Left cardiac atrium (tissue), 4 donors: ENCODE data around the gene PNPLA5. TPM values are rescaled to one million over a fixed set of nuclear protein-coding genes. Genes with fewer than 3 reads are reported as not detected.

Experiments
- ATAC-seq, 2 donors: fragments of 200-7000 bp; cut with Tn5 transposase; one replicate each; pipeline ENCODE4 v1.9.1; 2020; ENCODE audit warnings: mild to moderate bottlenecking in 2 of 2, moderate library complexity in 2 of 2
- DNase-seq: peaks from one replicate; pipeline ENCODE4 v3.0.0-alpha.2; 2020
- intact Hi-C, 2 donors: fragments of 100-400 bp; cut with DNase I; formaldehyde crosslinking; loops; one replicate each; pipeline versions ENCODE4 v1.14.1 to v1.15.1; 2022 to 2023
- total RNA-seq, 2 donors: library from RNA; stranded (reverse); fragmentation: NEBNext Ultra II Directional; extraction: Animal tissue kit (Norgen Biotek cat#: 25700); gene quantifications; one replicate each; pipeline ENCODE4 v1.2.1, GENCODE V29; 2021
- donor health status: DM: no; HTN: yes; CAD: no.
- donor health status: DM: no; HTN: yes; CAD: no; lungs with severe emphysema.
- donor health status: DM: yes; HTN: yes; CAD: no.
- donor health status: Dilated cardiomyopathy.

The PNPLA5 gene
- total RNA-seq, 2 donors from 2014 or later: not detected

DNA sequence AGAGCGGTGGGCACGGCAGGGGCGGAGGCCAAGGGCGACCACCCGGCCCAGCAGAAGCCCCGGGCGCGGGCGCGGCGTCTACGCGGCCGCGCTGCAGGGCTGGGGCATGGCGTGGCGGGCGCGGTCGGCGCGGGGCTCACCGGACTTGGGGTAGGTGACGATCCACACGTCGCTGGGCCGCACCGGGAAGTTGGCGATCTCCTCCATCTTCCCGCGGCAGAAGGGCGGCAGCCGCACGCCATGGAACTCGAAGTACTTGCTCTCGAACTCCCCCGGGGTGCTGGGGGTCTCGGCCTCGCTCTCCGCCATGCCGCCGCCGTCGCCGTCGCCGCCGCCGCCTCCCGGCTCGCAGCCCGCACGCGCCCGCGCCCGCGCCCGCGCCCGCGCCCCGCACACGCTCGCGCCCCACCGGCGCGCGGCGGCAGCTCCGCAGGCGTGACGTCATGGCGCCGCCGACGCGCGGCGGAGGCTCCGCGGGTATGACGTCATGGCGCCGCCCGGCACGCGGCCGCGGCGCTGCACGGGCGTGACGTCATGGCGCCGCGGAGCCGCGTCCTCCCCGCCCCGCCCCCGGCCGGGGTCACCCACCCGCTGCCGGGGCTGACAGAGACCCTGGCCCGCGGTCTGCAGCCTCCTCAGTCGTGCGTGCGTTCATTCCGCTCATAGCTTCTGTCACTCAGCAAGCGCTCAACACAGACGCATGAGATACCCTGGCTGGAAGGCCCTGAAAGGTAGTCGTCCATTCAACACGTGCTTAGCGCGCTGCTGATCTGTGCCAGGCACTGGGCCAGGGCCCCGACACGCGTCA, 29.5 kb downstream of the PNPLA5 start, which contains the start of gene SULT4A1:
SULT4A1 (minus strand) TSS at position 440 of the 808 bp plus-strand sequence; CDS start at position 309, 131 bp downstream.
- DNase-seq (no peak), ATAC-seq (no peak)
- intact Hi-C loops: no loop called here

DNA sequence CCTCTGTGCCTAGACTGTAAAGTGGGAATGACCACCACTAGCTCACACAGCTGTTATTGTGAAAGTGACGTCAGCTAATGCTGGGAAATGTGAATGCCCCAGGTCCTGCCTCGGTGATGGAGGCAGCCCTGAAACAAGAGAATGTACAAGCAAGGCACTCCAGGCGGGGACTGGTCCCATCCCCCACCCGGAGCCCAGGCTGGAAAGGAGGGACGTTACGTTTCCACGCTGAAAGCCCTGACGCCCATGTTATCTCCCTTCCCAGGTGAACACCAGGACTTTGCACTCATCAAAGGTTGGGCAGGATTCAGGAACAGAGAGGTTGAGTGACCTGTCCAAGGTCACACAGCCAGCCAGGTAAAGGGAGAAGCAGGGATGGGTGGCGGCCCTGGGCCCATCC, 30.3 kb downstream of the PNPLA5 start:
- DNase-seq: no peak
- intact Hi-C loops: no loop called here

DNA sequence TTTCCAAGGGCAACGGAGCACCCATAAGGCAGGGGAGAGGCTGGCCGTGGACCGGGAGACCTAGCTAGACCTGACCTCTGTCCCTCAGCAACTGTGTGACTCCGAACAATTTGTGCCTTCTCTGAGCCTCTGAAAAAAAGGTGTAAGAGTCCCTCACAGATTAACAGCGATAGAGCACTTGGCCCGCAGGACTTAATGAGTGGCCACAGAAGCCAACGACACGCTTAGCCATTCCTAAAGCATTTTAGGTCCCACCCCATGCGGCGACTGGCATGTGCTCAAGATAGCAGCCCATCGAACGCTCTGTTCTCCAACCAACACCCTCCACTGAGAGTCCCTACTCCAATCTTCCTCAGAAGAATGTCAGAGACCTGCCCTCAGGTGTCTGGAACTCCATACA, 31.0 kb downstream of the PNPLA5 start:
- intact Hi-C loops: no loop called here
- DNase-seq (no peak), ATAC-seq (no peak)

More for the DNA sequence above, 30.3 kb downstream of the PNPLA5 start:
- no peak for ATAC-seq

GRCh38 chr22:43860126-43860525, 31.7 kb downstream of the PNPLA5 start:
- DNase-seq (no peak), ATAC-seq (no peak)
- intact Hi-C loops: no loop called here

- no peak for DNase-seq
- intact Hi-C loops: no loop called here
- ATAC-seq: no peak
These were observed 32.2 kb downstream of the PNPLA5 start for GRCh38 chr22:43859621-43860020.

DNA sequence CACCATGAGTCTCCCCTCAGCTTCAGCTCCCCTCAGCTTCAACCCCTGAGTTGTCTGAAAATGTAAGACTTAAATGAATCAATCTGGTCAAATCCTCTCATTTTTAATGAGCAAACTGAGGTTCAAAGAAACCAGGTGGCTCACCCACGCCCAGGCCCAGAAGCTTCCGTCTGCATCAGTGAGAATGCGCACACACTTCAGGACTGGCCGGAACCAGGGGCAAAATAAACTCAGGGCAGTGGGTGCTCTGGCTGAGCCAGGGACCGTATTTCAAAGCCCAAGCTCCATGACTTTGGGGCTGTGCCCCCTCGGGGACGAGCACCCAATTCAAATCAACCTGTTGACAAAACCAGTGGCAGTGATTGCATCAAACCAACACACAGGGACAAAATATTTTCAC, 32.6 kb downstream of the PNPLA5 start:
- ATAC-seq (no peak), DNase-seq (no peak)
- intact Hi-C loops: no loop called here

DNA sequence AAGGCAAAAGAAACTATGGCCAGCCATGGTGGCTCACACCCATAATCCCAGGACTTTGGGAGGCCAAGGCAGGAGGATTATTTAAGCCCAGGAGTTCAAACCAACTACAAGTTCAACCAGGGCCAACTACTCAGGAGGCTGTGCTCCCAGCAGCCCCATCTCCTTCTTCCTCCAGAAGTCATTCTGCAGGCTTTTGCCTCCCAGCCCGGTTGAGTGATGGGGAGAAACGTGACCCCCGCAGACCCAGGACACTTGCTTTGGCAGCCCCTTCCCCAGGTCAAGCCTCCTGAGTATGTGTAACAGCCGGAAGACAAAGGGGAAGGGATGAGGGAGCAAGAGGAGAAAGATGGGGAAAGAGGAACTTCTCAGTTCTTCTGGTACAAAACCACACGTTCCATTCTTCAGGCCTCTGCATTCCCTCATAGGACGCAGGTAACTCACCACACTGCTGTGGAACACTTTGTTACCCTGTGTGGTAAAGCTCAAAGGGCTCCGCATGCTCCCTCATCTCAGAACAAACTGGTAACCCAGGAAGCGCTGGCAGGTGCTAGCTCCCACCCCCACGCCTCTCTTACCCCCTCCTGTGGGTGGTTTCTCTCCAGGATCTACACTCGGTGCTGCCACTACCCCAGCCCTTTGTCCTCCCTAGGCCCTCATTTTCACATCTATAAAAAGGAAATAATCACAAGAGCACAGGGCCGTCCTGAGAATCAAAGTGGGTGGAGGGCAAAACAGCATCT, 33.5 kb downstream of the PNPLA5 start:
- DNase-seq: no peak
- no peak for ATAC-seq
- intact Hi-C loops: no loop called here

DNA sequence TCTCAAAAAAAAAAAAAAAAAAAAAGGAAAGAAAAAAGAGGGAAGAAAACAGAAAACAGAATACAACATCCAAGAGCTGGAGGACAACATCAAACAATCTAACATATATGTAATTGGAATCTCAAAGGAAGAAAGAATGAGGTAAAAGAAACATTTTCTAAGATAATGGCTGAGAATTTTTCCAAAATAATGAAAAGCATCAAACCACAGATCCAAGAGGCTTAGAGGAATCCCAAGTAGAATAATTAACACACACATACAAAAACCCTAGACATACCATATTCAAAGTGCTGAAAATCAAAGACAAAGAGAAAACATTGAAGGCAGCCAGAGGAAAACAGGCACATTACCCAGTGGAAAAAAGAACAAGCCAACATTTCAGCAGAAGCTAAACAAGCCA, 34.4 kb downstream of the PNPLA5 start:
- intact Hi-C loops: no loop called here
- DNase-seq (no peak), ATAC-seq (no peak)

DNA sequence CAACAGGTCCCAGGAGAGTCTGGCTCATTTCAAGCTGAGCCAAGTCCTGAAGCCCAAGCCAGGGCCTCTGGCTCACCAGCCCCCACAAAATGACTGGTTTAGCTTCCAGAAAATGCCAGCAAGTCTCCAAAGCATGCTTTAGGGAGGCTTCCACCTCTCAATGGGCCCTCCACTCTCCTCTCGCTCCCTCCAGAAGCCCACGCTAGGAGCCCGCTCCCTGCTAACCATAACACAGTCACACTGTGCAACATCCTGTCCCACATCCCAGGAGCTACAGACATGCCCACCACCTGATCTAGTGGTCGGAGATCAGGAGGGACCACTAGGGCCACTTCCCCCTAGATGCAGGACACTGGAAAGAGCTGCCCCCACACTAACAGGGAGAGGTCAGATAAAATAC, 36.4 kb downstream of the PNPLA5 start:
- intact Hi-C loops: no loop called here
- ATAC-seq (no peak), DNase-seq (no peak)

DNA sequence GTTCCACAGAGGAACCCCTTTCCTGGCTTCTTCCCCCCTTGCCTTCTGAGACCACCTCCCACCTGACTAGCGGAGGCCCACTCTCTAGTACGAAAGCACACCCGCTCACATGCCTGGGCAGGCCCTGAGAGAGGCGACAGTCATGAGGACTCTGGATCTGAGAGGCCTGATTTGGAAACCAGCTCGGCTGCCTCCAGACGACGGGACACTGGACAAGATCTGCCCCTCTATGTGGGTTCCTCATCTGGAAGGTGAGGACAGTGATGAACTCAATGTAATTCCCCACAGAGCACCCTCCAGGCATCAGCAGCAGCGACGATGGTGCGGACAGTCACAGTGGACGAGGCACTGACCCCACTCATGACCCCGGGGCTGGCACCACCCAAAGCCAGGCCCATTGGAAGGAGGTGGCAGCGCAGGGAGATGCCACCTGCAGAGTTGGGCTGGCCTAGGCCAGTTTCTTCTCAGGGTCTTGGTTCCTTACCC, 37.0 kb downstream of the PNPLA5 start:
- DNase-seq: no peak
- no peak for ATAC-seq

DNA sequence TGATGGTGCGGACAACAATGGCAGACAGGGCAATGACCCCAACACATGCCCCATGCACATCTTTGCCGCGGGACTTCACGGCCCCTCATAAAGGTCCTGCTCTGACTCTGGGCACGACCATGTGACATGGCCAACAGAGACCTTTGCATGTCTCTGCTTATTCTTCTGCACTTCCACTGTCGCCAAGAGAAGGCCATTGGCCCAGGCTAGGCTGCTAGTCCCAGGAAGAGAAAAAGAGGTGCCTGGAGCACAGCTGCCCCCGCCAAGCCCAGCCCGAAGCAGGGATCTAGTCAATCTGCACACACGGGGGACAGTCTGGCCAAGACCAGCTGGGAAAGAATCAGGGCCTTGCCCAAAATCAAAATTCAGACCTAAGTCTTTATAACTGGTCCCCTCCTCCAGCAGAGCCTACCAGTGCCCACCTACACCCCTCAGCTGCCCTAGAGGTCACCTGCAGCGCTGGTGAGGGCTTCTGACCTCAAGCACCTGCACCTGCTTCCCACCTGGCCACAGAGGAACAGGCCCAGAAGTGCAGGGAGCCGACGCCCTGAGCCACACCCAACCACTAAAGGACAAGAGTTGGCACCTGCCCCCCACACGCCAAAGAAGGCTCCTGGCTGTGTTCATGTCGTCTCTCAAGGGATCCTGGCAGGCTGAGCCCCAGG, 37.6 kb downstream of the PNPLA5 start:
- DNase-seq: no peak
- intact Hi-C loops: no loop called here
- ATAC-seq: no peak

More for the DNA sequence above, 37.0 kb downstream of the PNPLA5 start:
- intact Hi-C loops: no loop called here

DNA sequence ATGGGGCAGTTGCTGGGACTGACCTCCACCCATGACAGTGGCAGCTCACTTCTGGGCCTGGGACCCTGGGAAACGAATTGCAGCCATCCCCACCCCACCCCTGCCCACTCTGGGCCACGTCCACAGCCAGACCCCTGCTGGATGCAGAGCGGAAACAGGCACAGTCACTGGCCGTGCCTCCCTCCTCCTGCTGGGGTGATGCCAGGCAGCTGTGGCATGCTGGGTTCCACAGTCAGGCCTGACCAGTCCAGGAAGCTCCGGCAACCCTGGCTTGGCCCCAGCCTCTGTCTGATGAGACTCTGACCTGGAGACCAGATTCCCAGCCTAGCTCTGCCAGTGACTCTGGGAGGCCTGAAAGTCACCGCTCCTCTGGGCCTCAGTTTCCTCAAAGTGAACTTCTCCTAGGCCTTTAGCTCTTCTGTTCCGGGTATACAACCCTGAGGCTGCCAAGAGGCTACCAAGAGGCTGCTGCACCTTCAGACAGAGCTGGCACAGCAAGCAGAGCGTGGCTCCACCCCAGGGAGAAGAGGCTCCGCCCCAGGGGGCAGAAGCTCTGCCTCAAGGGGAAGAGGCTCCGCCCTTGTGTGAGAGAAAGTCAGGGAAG, 38.4 kb downstream of the PNPLA5 start:
- no peak for DNase-seq
- no peak for ATAC-seq
- intact Hi-C loops: no loop called here

- DNase-seq (no peak), ATAC-seq (no peak)
- intact Hi-C loops: no loop called here
These were observed 39.1 kb downstream of the PNPLA5 start for GRCh38 chr22:43852573-43853327.

GRCh38 chr22:43851979-43852307, 39.9 kb downstream of the PNPLA5 start:
- DNase-seq (no peak), ATAC-seq (no peak)
- intact Hi-C loops: no loop called here

DNA sequence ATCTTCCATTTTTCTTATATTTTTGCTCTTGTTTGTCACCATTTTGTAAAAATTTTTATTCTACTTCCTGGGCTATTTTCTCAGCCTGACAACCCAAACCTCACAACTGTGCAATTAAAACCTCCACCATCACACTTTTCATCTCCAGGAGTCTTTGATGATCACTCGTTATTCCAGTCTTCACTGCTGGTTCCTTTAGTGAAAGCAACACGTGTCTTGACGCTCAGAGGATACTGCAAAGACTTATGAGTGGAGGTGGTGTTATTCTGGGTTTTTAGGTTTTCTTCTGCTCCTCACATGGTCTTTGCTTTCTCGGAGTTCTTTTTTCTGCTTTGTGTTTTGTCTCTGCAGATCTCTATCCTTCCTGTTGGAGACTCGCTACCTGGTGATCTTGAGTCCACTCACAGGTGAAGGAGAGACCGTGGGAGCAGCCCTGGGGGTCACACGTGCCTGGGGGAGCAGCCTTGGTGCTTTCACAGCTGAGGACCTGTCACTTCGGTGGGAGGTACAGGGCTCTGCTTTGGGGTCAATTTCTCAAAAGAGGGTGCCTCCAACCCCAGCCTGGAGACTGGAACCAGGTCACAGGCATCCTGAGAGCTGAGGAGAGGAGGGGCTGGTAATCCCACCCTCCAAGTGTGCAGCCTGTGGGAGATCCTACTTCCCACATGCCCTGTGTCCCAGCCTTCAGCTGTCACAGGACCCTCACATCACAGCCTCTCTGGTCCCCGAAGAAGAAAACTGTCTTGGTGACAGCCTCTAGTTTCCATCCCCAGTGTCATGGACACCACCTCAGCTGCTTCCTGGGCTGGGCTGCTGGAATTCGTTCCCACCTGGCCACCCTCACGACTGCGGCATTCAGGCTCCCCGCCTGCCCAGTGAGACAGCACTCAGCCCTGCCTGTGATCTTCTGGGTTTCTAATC, 40.5 kb downstream of the PNPLA5 start:
- ATAC-seq: no peak
- intact Hi-C loops: no loop called here
- no peak for DNase-seq

- intact Hi-C loops: no loop called here
- DNase-seq: no peak
- no peak for ATAC-seq
These were observed 41.3 kb downstream of the PNPLA5 start for GRCh38 chr22:43850529-43850928.

DNA sequence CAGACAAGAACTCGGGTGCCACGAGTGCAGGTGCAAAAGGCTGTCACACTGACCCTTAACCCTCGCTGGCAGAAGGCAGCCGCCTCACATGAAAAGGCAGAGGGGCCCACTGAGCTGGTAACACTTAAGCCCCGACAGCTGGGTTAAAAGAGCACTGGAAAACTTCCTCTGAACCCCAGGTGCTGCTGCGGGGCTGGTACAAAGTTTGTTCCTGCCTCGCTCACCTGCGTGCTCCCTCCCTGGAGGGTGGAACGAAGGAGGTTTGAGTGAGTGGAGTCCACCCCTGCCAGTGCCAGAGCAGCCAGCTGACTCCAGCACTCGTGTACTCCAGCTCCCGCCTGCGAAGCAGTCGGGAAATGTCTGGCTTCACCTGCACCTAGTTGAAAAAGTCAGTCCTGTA, 42.1 kb downstream of the PNPLA5 start:
- ATAC-seq: no peak
- intact Hi-C loops: no loop called here
- no peak for DNase-seq
